ENCODE results near the gene FCGR2B. TPM values are rescaled to one million over a fixed set of nuclear protein-coding genes. Genes with fewer than 3 reads are reported as not detected.

The FCGR2B gene
- total RNA-seq, 1 donor from 2014 or later, result not detected

DNA sequence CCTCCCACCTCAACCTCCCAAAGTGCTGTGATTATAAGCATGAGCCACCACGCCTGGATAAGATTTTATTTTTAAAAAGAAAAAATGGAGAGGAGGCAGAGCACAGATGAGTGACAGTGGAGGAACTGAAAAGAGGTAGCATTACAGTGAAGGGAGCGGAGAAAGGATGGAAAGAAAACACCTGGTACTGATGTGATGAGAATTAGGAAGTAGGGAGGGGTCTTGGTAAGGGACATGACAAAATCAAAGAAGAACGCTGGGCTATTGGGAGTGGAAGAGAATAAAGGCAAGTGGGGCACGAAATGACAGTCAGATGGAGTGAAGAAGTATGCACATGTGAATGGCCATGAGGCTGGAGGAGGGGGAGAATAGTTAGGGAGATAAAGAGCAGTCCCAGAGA lies 46.4 kb downstream of the FCGR2B start:
- no peak overlapping the region for H3K4me3 Mint-ChIP-seq (ENCODE audit: unreplicated experiment)
- no peak for TF ChIP-seq EZH2 (IDR thresholded peaks at IDR 0.05; ENCODE audit: insufficient read depth, low read length)
- TF ChIP-seq, protein P1, sequence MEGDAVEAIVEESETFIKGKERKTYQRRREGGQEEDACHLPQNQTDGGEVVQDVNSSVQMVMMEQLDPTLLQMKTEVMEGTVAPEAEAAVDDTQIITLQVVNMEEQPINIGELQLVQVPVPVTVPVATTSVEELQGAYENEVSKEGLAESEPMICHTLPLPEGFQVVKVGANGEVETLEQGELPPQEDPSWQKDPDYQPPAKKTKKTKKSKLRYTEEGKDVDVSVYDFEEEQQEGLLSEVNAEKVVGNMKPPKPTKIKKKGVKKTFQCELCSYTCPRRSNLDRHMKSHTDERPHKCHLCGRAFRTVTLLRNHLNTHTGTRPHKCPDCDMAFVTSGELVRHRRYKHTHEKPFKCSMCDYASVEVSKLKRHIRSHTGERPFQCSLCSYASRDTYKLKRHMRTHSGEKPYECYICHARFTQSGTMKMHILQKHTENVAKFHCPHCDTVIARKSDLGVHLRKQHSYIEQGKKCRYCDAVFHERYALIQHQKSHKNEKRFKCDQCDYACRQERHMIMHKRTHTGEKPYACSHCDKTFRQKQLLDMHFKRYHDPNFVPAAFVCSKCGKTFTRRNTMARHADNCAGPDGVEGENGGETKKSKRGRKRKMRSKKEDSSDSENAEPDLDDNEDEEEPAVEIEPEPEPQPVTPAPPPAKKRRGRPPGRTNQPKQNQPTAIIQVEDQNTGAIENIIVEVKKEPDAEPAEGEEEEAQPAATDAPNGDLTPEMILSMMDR (IDR thresholded peaks at IDR 0.05; ENCODE audit: insufficient read depth, low read depth, low read length), result no peak
- no peaks in the 10 kb centered on the region for H3K36me3 ChIP-seq (ENCODE audit: insufficient read depth, low read length)
- H4K20me1 ChIP-seq (ENCODE audit: insufficient read depth, low read length), result no peaks in the 10 kb centered on the region
- peaks cover 14% of the 10 kb centered on the region for H3K27me3 Mint-ChIP-seq (ENCODE audit: low read depth, unreplicated experiment)
- H3K4me1 Mint-ChIP-seq (ENCODE audit: low read depth, unreplicated experiment), result peaks cover 3% of the 10 kb centered on the region
- FAIRE-seq, result no peak
- no peak overlapping the region for H3K4me3 ChIP-seq (ENCODE audit: insufficient read depth, low read depth, low read length)
- H3K27ac ChIP-seq (ENCODE audit: low read depth, low read length), result no peak overlapping the region
- H3K27me3 ChIP-seq (ENCODE audit: insufficient read depth, low read length), result no peaks in the 10 kb centered on the region
- H3K4me2 ChIP-seq (ENCODE audit: low read length), result no peak overlapping the region
- no peaks in the 10 kb centered on the region for H3K9me3 Mint-ChIP-seq (ENCODE audit: unreplicated experiment)
- H3K27ac Mint-ChIP-seq (ENCODE audit: unreplicated experiment), result no peak overlapping the region
- H2AFZ ChIP-seq (ENCODE audit: low read depth, low read length), result no peak overlapping the region
- no peaks in the 10 kb centered on the region for H3K79me2 ChIP-seq (ENCODE audit: insufficient read depth, low read length)
- no peaks in the 10 kb centered on the region for H3K9me3 ChIP-seq (ENCODE audit: insufficient read depth, low read depth, low read length)
- no peak overlapping the region for H3K9ac ChIP-seq (ENCODE audit: low read length)
- H3K4me1 ChIP-seq (ENCODE audit: insufficient read depth, low read length), result peaks cover 11% of the 10 kb centered on the region
- DNase-seq (ENCODE audit: low read depth), result no peak
- H3K36me3 Mint-ChIP-seq (ENCODE audit: low read depth, unreplicated experiment), result peaks cover 2% of the 10 kb centered on the region

DNA sequence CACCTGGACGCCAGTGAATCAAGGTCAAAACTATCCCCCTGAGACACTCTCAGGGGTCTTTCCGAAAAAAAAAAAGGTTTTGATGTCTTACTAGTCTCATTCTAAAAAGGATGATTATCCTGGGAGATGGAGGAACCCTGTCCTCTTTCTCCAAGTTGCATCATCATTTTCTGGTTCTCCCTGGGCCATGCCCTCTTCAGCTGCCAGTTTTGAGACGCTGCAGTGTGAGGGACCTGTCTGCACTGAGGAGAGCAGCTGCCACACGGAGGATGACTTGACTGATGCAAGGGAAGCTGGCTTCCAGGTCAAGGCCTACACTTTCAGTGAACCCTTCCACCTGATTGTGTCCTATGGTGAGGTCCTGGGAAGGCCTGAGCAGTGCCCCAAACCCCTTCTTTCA lies 47.6 kb downstream of the FCGR2B start:
- Histone ChIP-seq H3K27me3 (ENCODE audit: insufficient read depth, low read length) (no peaks in the 10 kb centered on the region), H3K4me3 (ENCODE audit: insufficient read depth, low read depth, low read length) (no peak overlapping the region), H3K9me3 (ENCODE audit: insufficient read depth, low read depth, low read length) (no peaks in the 10 kb centered on the region), H3K4me1 (ENCODE audit: insufficient read depth, low read length) (peaks cover 11% of the 10 kb centered on the region), H3K9ac (ENCODE audit: low read length) (no peak overlapping the region), H3K27ac (ENCODE audit: low read depth, low read length) (no peak overlapping the region), H2AFZ (ENCODE audit: low read depth, low read length) (no peak overlapping the region), H3K36me3 (ENCODE audit: insufficient read depth, low read length) (no peaks in the 10 kb centered on the region), H4K20me1 (ENCODE audit: insufficient read depth, low read length) (no peaks in the 10 kb centered on the region), H3K4me2 (ENCODE audit: low read length) (no peak overlapping the region), H3K79me2 (ENCODE audit: insufficient read depth, low read length) (no peaks in the 10 kb centered on the region)
- Mint-ChIP-seq H3K27me3 (ENCODE audit: low read depth, unreplicated experiment) (peaks cover 23% of the 10 kb centered on the region), H3K4me1 (ENCODE audit: low read depth, unreplicated experiment) (peaks cover 3% of the 10 kb centered on the region), H3K4me3 (ENCODE audit: unreplicated experiment) (no peak overlapping the region), H3K27ac (ENCODE audit: unreplicated experiment) (no peak overlapping the region), H3K36me3 (ENCODE audit: low read depth, unreplicated experiment) (peaks cover 2% of the 10 kb centered on the region), H3K9me3 (ENCODE audit: unreplicated experiment) (peaks cover 5% of the 10 kb centered on the region)
- DNase-seq (ENCODE audit: low read depth) (no peak), FAIRE-seq (no peak)
- TF ChIP-seq, protein P1 (IDR thresholded peaks at IDR 0.05; ENCODE audit: insufficient read depth, low read depth, low read length), result no peak
- TF ChIP-seq EZH2 (IDR thresholded peaks at IDR 0.05; ENCODE audit: insufficient read depth, low read length), result no peak

DNA sequence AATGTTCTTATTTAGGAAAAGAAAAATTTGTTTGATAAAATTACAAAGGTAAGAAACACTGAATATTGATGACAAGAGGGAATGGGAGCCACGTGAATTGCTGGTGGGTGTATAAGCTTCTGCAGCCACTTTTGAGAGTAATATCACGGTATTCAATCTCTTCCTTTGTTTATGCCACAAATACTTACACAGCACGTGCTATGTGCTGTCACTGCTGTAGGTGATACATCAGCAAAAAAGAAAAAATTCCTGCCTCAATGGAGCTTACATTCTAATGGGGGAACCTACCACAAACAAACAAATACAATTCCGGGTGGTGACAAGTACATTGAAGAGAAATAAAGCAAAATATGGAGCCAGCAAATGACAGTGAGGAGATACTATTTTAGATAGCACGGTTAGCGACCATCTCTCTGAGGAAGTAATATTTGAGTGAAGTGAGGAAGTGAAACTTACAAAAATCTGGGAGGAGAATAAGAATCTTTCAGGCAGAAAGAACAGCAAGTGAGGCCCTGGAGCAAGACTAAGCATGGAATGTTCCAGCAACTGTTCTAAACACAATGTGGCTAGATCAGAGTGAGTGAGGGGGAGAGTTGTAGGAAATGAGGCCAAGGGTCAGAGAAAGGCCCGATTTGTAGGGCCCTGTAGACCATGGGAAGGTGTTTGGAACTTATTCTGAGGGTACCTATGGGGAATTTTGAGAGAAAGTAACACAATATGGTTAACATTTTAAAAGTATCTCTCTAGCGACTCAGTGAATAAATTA lies 55.8 kb downstream of the FCGR2B start:
- peaks cover 5% of the 10 kb centered on the region for H3K9me3 Mint-ChIP-seq (ENCODE audit: unreplicated experiment)
- Histone ChIP-seq H3K36me3 (ENCODE audit: insufficient read depth, low read length) (no peaks in the 10 kb centered on the region), H4K20me1 (ENCODE audit: insufficient read depth, low read length) (no peaks in the 10 kb centered on the region), H3K27ac (ENCODE audit: low read depth, low read length) (no peak overlapping the region), H2AFZ (ENCODE audit: low read depth, low read length) (no peak overlapping the region), H3K79me2 (ENCODE audit: insufficient read depth, low read length) (no peaks in the 10 kb centered on the region), H3K4me1 (ENCODE audit: insufficient read depth, low read length) (peaks cover 17% of the 10 kb centered on the region), H3K4me2 (ENCODE audit: low read length) (no peak overlapping the region), H3K27me3 (ENCODE audit: insufficient read depth, low read length) (no peaks in the 10 kb centered on the region), H3K9ac (ENCODE audit: low read length) (no peak overlapping the region), H3K9me3 (ENCODE audit: insufficient read depth, low read depth, low read length) (no peaks in the 10 kb centered on the region), H3K4me3 (ENCODE audit: insufficient read depth, low read depth, low read length) (no peak overlapping the region)
- no peak overlapping the region for H3K27ac Mint-ChIP-seq (ENCODE audit: unreplicated experiment)
- H3K36me3 Mint-ChIP-seq (ENCODE audit: low read depth, unreplicated experiment), result no peaks in the 10 kb centered on the region
- TF ChIP-seq, protein P1 (IDR thresholded peaks at IDR 0.05; ENCODE audit: insufficient read depth, low read depth, low read length), result no peak
- no peak for TF ChIP-seq EZH2 (IDR thresholded peaks at IDR 0.05; ENCODE audit: insufficient read depth, low read length)
- H3K4me3 Mint-ChIP-seq (ENCODE audit: unreplicated experiment), result no peak overlapping the region
- no peak for DNase-seq (ENCODE audit: low read depth)
- peaks cover 37% of the 10 kb centered on the region for H3K27me3 Mint-ChIP-seq (ENCODE audit: low read depth, unreplicated experiment)
- peaks cover 14% of the 10 kb centered on the region for H3K4me1 Mint-ChIP-seq (ENCODE audit: low read depth, unreplicated experiment)
- FAIRE-seq, result no peak
